Kidney glomerular epithelial cell (primary cell): ENCODE measurements around the gene SAP25.
A peak's percentile ranks its signal among the peaks of the same experiment; 100 is the strongest.

ENCODE experiments used
- DNase-seq: peaks from one replicate; lab custom pipeline; 2025; lab: John Stamatoyannopoulos, UW

Gene SAP25

DNA sequence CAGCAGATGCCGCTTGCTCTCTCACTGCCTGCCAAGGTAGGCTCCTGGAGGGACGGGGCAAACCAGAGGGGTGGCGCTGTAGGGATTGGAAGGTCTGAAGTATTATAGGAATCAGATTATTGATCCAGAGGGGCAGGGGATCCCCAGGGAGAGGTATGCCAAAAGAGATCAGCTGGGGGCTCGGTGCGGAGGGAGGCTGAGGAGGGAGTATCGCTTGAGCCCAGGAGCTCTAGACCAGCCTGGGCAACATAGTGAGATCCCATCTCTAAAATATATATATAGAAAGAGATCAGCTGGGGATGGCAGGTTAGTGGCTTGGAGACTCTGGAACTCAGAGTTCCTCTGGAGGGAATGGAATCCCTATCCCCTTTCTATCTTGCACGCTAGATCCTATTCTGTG is 21.5 kb upstream of the SAP25 start:
- DNase-seq: no peak

DNA sequence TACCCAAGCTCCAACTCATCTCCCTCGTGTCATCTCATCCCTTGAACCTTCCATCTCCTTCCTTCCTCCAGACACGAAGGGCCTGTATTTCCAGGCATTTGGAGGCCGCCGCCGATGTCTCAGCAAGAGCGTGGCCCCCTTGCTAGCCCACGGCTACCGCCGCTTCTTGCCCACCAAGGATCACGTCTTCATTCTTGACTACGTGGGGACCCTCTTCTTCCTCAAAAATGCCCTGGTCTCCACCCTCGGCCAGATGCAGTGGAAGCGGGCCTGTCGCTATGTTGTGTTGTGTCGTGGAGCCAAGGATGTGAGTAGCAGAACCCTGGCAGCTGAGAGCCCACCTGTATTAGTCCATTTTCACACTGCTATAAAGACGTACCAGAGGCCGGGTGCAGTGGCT is 17.9 kb upstream of the SAP25 start:
- no peak for DNase-seq

GRCh38 chr7:100590077-100590737 is 16.5 kb upstream of the SAP25 start:
- DNase-seq: no peak

DNA sequence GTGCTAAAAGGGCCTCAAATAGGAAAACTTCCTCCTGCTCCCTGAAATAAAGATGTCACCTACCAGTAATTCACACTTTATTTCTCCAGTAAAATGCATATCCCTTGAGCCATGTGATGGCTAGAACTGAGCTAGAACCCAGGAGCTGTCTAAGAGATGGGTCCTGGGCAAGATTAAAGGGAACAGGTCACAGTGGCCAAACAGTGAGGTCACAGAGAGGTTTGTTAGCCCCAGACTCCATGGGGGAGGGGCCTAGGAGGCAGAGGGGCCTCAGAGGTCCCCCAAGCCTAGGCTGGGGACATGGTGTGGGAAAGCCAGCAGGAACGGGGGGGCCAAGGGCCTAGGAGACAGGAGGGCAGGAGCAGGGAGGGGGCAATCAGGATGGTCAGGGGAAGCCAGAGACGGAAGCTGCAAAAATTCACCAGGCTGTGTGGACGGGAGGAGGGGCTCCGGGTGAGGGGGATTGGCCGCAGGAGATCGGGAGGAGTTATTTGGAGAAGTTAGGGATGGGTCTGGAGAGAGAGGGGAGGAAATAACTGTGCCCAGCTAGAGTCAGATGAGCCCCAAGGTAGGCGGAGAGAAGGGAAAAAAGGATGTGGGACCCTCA is 15.7 kb upstream of the SAP25 start:
- DNase-seq: no peak

- DNase-seq: no peak
Measured at GRCh38 chr7:100588438-100588837, 14.7 kb upstream of the SAP25 start.

DNA sequence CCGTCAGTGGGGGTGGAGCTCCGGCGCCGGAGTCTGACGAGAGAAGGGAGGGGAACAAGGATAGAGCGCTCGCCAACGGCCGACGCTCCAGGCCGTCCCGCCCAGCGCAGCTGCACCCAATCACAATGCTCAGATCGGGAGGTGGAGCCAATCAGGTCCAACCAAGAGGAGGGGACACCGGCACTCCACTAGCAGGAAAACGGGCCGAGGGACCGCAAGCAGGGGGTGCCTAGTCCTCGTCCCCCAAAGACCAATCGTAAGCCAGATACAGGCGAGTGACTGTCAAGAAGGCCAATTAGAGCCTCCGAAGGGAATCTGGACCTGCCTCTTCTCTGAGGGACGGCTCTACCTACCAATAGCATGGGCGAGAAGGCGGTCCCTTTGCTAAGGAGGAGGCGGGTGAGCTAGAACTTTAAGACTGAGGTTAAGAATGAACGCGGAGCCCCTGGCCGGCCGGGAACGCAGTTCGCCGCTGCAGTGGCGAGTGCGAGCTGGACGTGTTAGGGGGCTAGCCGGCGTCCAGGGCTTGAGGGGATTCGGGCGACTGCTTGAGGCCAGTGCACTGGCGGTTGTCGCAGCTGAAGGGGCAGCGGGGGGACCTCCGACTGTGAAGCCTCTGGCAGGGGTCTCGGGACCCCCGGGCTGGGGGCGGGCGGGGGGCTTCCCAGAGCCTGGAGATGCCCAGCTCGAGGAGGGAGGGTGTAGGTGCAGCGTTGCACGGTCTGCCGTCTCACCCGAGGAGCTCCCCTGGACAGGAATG is 12.7 kb upstream of the SAP25 start, which contains the start of gene FBXO24:
FBXO24 (plus strand) TSS at position 63 of the 760 bp plus-strand sequence; CDS start at position 361, 298 bp downstream.
- peak; percentile 100 for DNase-seq

- DNase-seq: no peak
Measured at GRCh38 chr7:100585511-100586265, 12.0 kb upstream of the SAP25 start, which contains the start of gene LRCH4. Gene LRCH4, minus strand, starts transcription at chr7:100586129. Its CDS starts 29 bp downstream, at chr7:100586100.

- DNase-seq: peak; percentile 32
Measured at GRCh38 chr7:100584683-100585510, 11.2 kb upstream of the SAP25 start.

DNA sequence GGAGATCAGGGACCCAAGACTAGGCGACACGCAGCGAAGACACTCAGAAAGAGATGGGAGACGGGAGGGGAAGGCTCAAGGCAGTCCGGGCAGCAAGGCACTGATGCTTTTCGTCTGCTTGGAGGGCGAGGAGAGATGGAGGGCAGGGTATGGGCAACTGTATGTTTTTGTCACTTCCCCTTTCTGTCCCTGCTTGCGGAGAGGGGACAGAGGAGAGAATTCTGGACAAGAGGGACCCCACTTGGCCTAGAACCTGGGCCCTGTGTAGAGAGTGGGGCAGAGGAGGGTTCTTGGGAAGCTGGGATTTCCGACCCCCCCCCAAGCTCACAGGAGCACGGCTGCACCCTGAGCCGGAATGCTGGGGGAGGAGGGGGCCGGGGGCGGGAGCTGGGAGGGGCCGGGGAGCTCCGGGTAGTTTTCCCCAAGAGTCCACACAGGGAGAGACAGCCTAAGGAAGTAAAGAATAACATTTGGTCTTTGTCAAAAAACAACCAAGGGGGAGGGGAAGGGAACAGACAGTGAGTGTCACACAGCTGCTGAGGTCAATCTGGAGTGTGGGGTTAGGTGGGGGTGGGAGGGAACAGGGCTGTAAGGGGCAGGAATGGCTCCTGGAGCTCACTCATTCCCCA is 10.5 kb upstream of the SAP25 start:
- DNase-seq: no peak

- DNase-seq: no peak
Measured at GRCh38 chr7:100583132-100584053, 9.7 kb upstream of the SAP25 start.

DNA sequence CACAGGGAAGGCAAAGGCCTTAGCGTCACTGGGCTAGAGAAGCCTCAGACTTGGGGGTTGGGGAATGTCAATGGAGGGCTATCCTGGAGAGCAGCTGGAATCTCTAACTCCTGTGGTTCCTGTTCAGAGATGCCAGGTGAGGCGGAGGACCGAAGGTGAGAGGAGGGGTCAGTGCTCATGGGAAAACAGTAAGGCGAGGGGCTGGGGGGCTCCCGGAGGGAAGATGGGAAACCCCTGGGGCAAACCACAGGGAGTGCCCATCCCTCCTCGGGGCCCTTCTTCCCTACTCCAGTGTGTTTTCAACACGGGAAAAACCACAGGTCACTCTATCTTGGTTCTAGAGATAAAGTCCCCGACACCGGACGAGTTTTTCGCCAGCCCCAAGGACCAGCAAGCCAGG is 8.9 kb upstream of the SAP25 start:
- no peak for DNase-seq

GRCh38 chr7:100582041-100582579 is 8.4 kb upstream of the SAP25 start:
- DNase-seq: no peak

GRCh38 chr7:100580466-100581283 is 7.0 kb upstream of the SAP25 start:
- no peak for DNase-seq

- DNase-seq: no peak
Measured at GRCh38 chr7:100578246-100579183, 4.8 kb upstream of the SAP25 start.

DNA sequence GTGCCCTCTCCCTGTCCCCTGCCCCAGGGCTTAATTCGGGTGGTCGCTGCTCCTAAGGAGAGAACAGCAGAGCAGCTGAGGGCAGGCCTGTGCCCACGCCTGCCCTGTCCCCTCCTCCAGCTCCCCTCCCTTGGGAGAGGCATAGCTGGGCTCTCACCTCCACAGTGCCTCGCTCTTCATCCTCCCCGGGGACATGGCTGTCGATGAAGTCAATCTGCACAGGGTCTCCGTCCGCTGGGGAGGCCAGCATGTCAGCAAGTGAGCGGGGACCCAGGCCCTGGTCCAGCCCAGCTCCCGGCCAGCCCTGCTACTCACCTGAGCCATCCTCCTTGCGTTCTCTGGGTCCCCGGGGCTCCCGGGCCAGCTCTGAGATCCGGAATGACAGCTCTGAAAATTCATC is 3.8 kb upstream of the SAP25 start:
- DNase-seq: no peak

- DNase-seq: no peak
Measured at GRCh38 chr7:100577103-100577502, 3.4 kb upstream of the SAP25 start.

DNA sequence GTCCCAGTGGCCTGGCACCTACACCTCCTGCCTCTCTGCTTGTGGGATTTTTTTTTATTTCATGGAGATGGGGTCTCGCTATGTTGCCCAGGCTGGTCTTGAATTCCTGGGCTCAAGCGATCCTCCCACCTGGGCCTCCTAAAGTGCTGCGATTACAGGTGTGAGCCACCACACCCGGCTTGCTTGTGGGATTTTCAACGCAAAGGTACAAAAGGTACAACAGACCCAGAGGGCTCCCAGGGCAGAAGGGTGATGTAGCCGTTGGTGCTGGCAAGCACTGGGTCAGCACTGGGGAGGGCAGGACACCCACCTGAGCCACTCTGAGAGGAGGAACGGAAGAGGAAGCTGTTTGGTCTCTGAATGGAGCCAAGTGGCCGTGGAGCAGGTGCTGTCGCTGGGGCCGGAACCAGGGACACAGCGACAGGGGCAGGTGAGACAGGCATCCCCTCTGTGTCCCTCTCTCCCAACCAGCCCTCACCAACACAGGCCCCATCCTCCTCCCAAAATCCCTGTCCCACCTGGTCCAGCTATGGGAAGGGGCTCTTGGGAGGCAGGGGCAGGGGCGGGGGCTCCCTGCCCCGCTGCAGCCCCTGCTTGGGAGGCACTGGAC is 2.8 kb upstream of the SAP25 start:
- DNase-seq: no peak
